K562 (cell line): ENCODE data around the gene C8A. TPM values are rescaled to one million over a fixed set of nuclear protein-coding genes. Genes with fewer than 3 reads are reported as not detected.

Experiments
- ATAC-seq: fragments of 200-7000 bp; cut with Tn5 transposase; 3 replicates; pipeline ENCODE4 v1.9.1; 2020; ENCODE audit warnings: moderate library complexity
- BruUV-seq: library from RNA; stranded (reverse); fragments of 400-500 nt; replicated peaks from 2 replicates; lab custom pipeline; 2021; lab: Mats Ljungman, UMichigan
- CTCF ChIA-PET: fragments of 300-600 bp; formaldehyde crosslinking; extraction: SDS; loops from one replicate; lab custom pipeline; 2021; ENCODE audit warnings: low intra/inter-chr PET ratio; lab: Yijun Ruan, JAX
- POLR2A ChIA-PET: fragments of 300-600, 350-650 bp; sonication (Branson Sonifier 250); formaldehyde crosslinking; extraction: SDS; loops from one replicate; lab custom pipeline; 2021; ENCODE audit warnings: antibody characterized with exemption, inconsistent platforms; lab: Yijun Ruan, JAX
- DNase-seq, 4 experiments: peaks; one replicate each; pipeline versions ENCODE4 v3.0.0 to v3.0.0-alpha.2; 2011 to 2018; ENCODE audit warnings: low spot score in 3 of 4, mixed read lengths in 3 of 4; ENCODE audit errors: extremely low read depth in 1 of 4
- FAIRE-seq: peaks from 2 replicates; lab custom pipeline; 2011; peaks lifted over from hg19 to GRCh38; lab: Jason Lieb, UNC
- H2AFZ ChIP-seq: 2 replicates; pipeline ENCODE4 v1.6.0; 2011; ENCODE audit warnings: low read depth, low read length, control low read depth, inconsistent platforms
- H3K27ac ChIP-seq: fragments of 200-600 bp; 3 replicates; pipeline ENCODE4 v1.8.0; 2011; ENCODE audit warnings: low read depth, mild to moderate bottlenecking, control low read depth, inconsistent platforms, low read length, moderate library complexity, mixed read lengths; ENCODE audit errors: extremely low read depth
- H3K27me3 ChIP-seq, 2 experiments: fragments of 300-600 bp in 1 of 2; 2 replicates in 1 of 2; 3 replicates in 1 of 2; pipeline versions ENCODE4 v1.6.0 to v1.8.0; 2011; ENCODE audit warnings: inconsistent platforms in 2 of 2, low read length in 2 of 2, mild to moderate bottlenecking in 1 of 2, mixed read lengths in 1 of 2, moderate library complexity in 1 of 2; ENCODE audit not compliant: control insufficient read depth in 2 of 2, insufficient read depth in 2 of 2
- H3K36me3 ChIP-seq: fragments of 300-600 bp; 3 replicates; pipeline ENCODE4 v1.8.0; 2011; ENCODE audit warnings: mild to moderate bottlenecking, low read length, inconsistent platforms; ENCODE audit not compliant: control insufficient read depth, insufficient read depth
- H3K4me1 ChIP-seq, 2 experiments: fragments of 200-600 bp in 1 of 2; replicated peaks in 1 of 2; 2 replicates in 1 of 2; 3 replicates in 1 of 2; pipeline versions ENCODE4 v1.5.1 to v1.8.0; 2011; ENCODE audit warnings: inconsistent platforms in 2 of 2, low read length in 2 of 2, mild to moderate bottlenecking in 1 of 2, mixed read lengths in 1 of 2, moderate library complexity in 1 of 2; ENCODE audit not compliant: control insufficient read depth in 2 of 2, insufficient read depth in 2 of 2
- H3K4me2 ChIP-seq: 2 replicates; pipeline ENCODE4 v1.6.1; 2011; ENCODE audit warnings: low read length, control low read depth, inconsistent platforms, mixed read lengths; ENCODE audit not compliant: insufficient read depth
- H3K4me3 ChIP-seq: fragments of 200-600 bp; sonication (generic), shearing (Covaris generic); 2 replicates; pipeline ENCODE4 v1.5.1; 2016; ENCODE audit warnings: control low read depth, inconsistent platforms
- H3K79me2 ChIP-seq: fragments of 200-600 bp; 3 replicates; pipeline ENCODE4 v1.8.0; 2011; ENCODE audit warnings: low read length, inconsistent platforms; ENCODE audit not compliant: control insufficient read depth, insufficient read depth
- H3K9ac ChIP-seq, 2 experiments: 2 replicates each; pipeline versions ENCODE4 v1.6.0 to v1.6.1; 2011; ENCODE audit warnings: low read depth in 2 of 2, low read length in 2 of 2, control low read depth in 1 of 2, inconsistent platforms in 1 of 2, mild to moderate bottlenecking in 1 of 2, mixed read lengths in 1 of 2; ENCODE audit not compliant: insufficient read depth in 1 of 2
- H3K9me1 ChIP-seq: one replicate; pipeline ENCODE4 v1.6.0; 2011; ENCODE audit warnings: inconsistent platforms, mild to moderate bottlenecking, low read length, moderate library complexity; ENCODE audit not compliant: control insufficient read depth, insufficient read depth
- H3K9me3 ChIP-seq: replicated peaks from 2 replicates; pipeline ENCODE4 v1.5.1; 2011; ENCODE audit warnings: low read depth, low read length, inconsistent platforms; ENCODE audit not compliant: control insufficient read depth, insufficient read depth
- H4K20me1 ChIP-seq: replicated peaks from 2 replicates; pipeline ENCODE4 v1.6.1; 2011; ENCODE audit warnings: low read length, inconsistent platforms, mixed read lengths; ENCODE audit not compliant: control insufficient read depth, insufficient read depth
- CC2D1A ChIP-seq: fragments of 450-650 bp; IDR thresholded peaks from 2 replicates; pipeline ENCODE4 v1.6.1; 2017; ENCODE audit warnings: mild to moderate bottlenecking
- ETV5 ChIP-seq: sonication (generic); formaldehyde crosslinking; IDR thresholded peaks from 2 replicates; pipeline ENCODE4 v1.4.0; 2020; ENCODE audit warnings: low read depth, mild to moderate bottlenecking, missing genetic modification reagents
- ILK ChIP-seq: fragments of 450-650 bp; IDR thresholded peaks from 2 replicates; pipeline ENCODE4 v1.6.1; 2016; ENCODE audit warnings: missing genetic modification characterization, low read depth, mild to moderate bottlenecking, missing compliant biosample characterization, moderate library complexity, borderline replicate concordance
- LARP7 ChIP-seq: fragments of 450-650 bp; IDR thresholded peaks from 2 replicates; pipeline ENCODE4 v1.6.1; 2016
- MEF2D ChIP-seq: conservative IDR thresholded peaks from 2 replicates; pipeline ENCODE4 v1.6.1; 2016; ENCODE audit warnings: low read depth, missing genetic modification characterization, missing compliant biosample characterization
- MTF1 ChIP-seq: fragments of 250-450 bp; sonication (Bioruptor Pico); IDR thresholded peaks from 2 replicates; pipeline ENCODE4 v1.9.0; 2021; ENCODE audit warnings: moderate library complexity, mild to moderate bottlenecking, inconsistent platforms, borderline replicate concordance
- NR2C2 ChIP-seq, 2 experiments: fragments of 200-800 bp in 1 of 2; sonication (Bioruptor generic) in 1 of 2; sonication (generic) in 1 of 2; formaldehyde crosslinking in 1 of 2; IDR thresholded peaks; 2 replicates each; pipeline versions ENCODE4 v1.6.1 to v1.8.0; 2016 to 2022; ENCODE audit warnings: mild to moderate bottlenecking in 1 of 2, missing compliant biosample characterization in 1 of 2, missing genetic modification characterization in 1 of 2, missing genetic modification reagents in 1 of 2
- POLR2AphosphoS2 ChIP-seq: IDR thresholded peaks from 2 replicates; pipeline ENCODE4 v1.6.1; 2012; ENCODE audit warnings: low read length, improper control_type of control experiment
- POLR3G ChIP-seq: IDR thresholded peaks from 2 replicates; pipeline ENCODE4 v1.6.1; 2011; ENCODE audit not compliant: insufficient read length, insufficient replicate concordance; ENCODE audit errors: extremely low read depth
- RB1 ChIP-seq: fragments of 450-650 bp; IDR thresholded peaks from 2 replicates; pipeline ENCODE4 v1.6.1; 2017; ENCODE audit warnings: low read depth, mild to moderate bottlenecking
- SAFB ChIP-seq: fragments of 200-400 bp; formaldehyde crosslinking; IDR thresholded peaks from 2 replicates; pipeline ENCODE4 v1.6.1; 2017; ENCODE audit warnings: low read depth, low read length, borderline replicate concordance
- YBX1 ChIP-seq: fragments of 450-650 bp; IDR thresholded peaks from 2 replicates; pipeline ENCODE4 v1.7.1; 2016; ENCODE audit warnings: mild to moderate bottlenecking
- WGBS: fragments of 100-300 bp; shearing (Covaris generic); methylation state at CpG from one replicate; pipeline ENCODE4 v1.1.6; 2016; ENCODE audit warnings: low coverage, mixed read lengths; ENCODE audit not compliant: insufficient coverage; ENCODE audit errors: missing lambda C conversion rate; 5-methylcytosine and 5-hydroxymethylcytosine counted together
- in situ Hi-C: fragments of 300-500 bp; cut with MboI; formaldehyde crosslinking; loops from 4 replicates; pipeline ENCODE4 v1.15.0; 2018; ENCODE audit warnings: inconsistent platforms, mixed read lengths
- intact Hi-C: fragments of 100-400 bp; cut with micrococcal nuclease; formaldehyde crosslinking; loops from 2 replicates; pipeline ENCODE4 v1.14.2; 2022
- polyA plus RNA-seq, 8 experiments: library from polyadenylated mRNA; depleted of rRNA in 4 of 8; stranded (reverse) in 5 of 8; unstranded in 3 of 8; fragments of >200 nt; fragmentation: Nextera tagmentation in 2 of 8; fragmentation: Illumina TruSeq in 1 of 8; extraction: Ambion mirVana in 2 of 8; extraction: Trizol in 1 of 8; gene quantifications; 2 replicates each; pipeline versions ENCODE4 v1.2.1 to v1.2.3, GENCODE V29; 2011 to 2014; ENCODE audit warnings: inconsistent platforms in 1 of 8, missing spikeins in 1 of 8
- total RNA-seq, 7 experiments: library from RNA; depleted of rRNA in 6 of 7; stranded (reverse); fragments of >200 nt in 6 of 7; fragmentation: Illumina TruSeq in 2 of 7; extraction: Trizol in 2 of 7; gene quantifications; 2 replicates each; pipeline versions ENCODE4 v1.2.1 to v1.2.3, GENCODE V29; 2011 to 2021; ENCODE audit warnings: low replicate concordance in 1 of 7
- TF ChIP-seq, protein P1 (sequence below): sonication (generic); formaldehyde crosslinking; IDR thresholded peaks from 2 replicates; pipeline ENCODE4 v1.8.1; 2023; ENCODE audit warnings: mild to moderate bottlenecking, missing genetic modification reagents
- TF ChIP-seq, protein P2 (sequence below): IDR thresholded peaks from 2 replicates; pipeline ENCODE4 v1.6.1; 2016; ENCODE audit warnings: missing genetic modification characterization, missing compliant biosample characterization
- TF ChIP-seq, protein P3 (sequence below): sonication (generic); formaldehyde crosslinking; IDR thresholded peaks from 2 replicates; pipeline ENCODE4 v1.8.0; 2023; ENCODE audit warnings: mild to moderate bottlenecking, missing genetic modification reagents

Gene C8A
- total and polyA plus RNA-seq, 9 of the 15 experiments (the other 6 are each of a cell fraction or from before 2014, with no cell fraction given): 0.09 TPM; not detected in 8

DNA sequence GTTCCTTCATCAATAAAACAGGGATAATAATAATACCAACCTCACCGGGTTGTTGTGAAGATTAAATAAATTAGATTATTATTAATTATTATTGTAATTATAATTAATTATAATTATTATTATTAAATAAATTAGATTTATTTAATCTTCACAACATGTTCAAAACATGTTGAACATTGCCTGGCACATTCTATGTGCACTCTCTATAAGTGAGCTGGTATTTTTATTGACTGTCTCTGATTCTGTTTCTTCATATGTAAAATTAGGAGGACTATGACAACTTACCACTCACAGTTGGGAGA is 112.1 kb downstream of the C8A start (continued):
- TF ChIP-seq, protein P1, sequence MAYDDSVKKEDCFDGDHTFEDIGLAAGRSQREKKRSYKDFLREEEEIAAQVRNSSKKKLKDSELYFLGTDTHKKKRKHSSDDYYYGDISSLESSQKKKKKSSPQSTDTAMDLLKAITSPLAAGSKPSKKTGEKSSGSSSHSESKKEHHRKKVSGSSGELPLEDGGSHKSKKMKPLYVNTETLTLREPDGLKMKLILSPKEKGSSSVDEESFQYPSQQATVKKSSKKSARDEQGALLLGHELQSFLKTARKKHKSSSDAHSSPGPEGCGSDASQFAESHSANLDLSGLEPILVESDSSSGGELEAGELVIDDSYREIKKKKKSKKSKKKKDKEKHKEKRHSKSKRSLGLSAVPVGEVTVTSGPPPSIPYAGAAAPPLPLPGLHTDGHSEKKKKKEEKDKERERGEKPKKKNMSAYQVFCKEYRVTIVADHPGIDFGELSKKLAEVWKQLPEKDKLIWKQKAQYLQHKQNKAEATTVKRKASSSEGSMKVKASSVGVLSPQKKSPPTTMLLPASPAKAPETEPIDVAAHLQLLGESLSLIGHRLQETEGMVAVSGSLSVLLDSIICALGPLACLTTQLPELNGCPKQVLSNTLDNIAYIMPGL (CRISPR knock-in tag): no peak
- TF ChIP-seq MTF1 (CRISPR knock-in tag): no peak

DNA sequence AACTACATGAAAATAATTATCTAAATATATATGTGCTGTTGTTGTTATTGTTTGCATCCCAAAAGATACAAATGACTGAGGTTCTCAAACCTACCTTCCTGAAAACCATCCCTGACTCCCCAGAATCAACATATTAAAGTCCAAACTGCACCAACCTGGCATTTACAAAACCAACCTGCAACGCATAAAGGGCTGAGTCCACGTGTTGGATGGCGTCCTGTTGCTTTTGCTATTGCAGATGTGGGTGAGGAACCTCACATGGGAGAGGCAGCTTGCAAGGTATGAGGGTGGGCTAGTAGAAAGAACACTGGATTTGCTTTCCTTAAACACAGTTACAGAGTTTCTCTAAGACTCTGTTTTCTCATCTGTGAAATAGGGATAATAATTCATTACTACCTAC is 112.8 kb downstream of the C8A start:
- Histone ChIP-seq H3K4me1 (no peaks in the 10 kb centered on the region), H3K9me1 (no peaks in the 10 kb centered on the region), H3K4me3 (no peak overlapping the region), H2AFZ (no peak overlapping the region), H3K27ac (no peak overlapping the region), H3K79me2 (no peaks in the 10 kb centered on the region), H3K9ac (no peak overlapping the region), H4K20me1 (no peaks in the 10 kb centered on the region), H3K9me3 (no peaks in the 10 kb centered on the region), H3K4me2 (no peak overlapping the region), H3K36me3 (no peaks in the 10 kb centered on the region), H3K27me3 (0 out of 5 replicates have a peak, but pooled peaks cover 0 to 3% of the 10 kb centered on the region in 2 experiments)
- ChIA-PET POLR2A (interaction anchor here (0.6 to 0.7 kb wide), 2 partner anchors 10 to 32 kb away, joined by 3 to 5 read pairs; no protein-coding TSS in a partner anchor), CTCF (interaction anchor here (2.2 kb wide), 1 partner anchor 136 kb away, joined by 26 read pairs; no protein-coding TSS in a partner anchor)
- 0% methylated on average over 3 of the region's 3 CpGs for WGBS
- ATAC-seq (no peak), FAIRE-seq (no peak), DNase-seq (no peak)
- in situ Hi-C loops (loop anchor here (10.0 kb wide), 1 partner anchor 143 kb away; no protein-coding TSS in a partner anchor), intact Hi-C loops (no loop called here)
- BruUV-seq: no TSS peak
- TF ChIP-seq YBX1: no peak
- no peak for TF ChIP-seq MEF2D (tag)
- no peak for TF ChIP-seq RB1
- TF ChIP-seq ETV5 (CRISPR knock-in tag): no peak
- no peak for TF ChIP-seq CC2D1A
- no peak for TF ChIP-seq LARP7
- no peak for TF ChIP-seq ILK (tag)
- TF ChIP-seq, protein P2, sequence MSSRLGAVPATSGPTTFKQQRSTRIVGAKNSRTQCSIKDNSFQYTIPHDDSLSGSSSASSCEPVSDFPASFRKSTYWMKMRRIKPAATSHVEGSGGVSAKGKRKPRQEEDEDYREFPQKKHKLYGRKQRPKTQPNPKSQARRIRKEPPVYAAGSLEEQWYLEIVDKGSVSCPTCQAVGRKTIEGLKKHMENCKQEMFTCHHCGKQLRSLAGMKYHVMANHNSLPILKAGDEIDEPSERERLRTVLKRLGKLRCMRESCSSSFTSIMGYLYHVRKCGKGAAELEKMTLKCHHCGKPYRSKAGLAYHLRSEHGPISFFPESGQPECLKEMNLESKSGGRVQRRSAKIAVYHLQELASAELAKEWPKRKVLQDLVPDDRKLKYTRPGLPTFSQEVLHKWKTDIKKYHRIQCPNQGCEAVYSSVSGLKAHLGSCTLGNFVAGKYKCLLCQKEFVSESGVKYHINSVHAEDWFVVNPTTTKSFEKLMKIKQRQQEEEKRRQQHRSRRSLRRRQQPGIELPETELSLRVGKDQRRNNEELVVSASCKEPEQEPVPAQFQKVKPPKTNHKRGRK (tag): no peak
- no peak for TF ChIP-seq POLR2AphosphoS2
- TF ChIP-seq POLR3G: no peak
- TF ChIP-seq, protein P3, sequence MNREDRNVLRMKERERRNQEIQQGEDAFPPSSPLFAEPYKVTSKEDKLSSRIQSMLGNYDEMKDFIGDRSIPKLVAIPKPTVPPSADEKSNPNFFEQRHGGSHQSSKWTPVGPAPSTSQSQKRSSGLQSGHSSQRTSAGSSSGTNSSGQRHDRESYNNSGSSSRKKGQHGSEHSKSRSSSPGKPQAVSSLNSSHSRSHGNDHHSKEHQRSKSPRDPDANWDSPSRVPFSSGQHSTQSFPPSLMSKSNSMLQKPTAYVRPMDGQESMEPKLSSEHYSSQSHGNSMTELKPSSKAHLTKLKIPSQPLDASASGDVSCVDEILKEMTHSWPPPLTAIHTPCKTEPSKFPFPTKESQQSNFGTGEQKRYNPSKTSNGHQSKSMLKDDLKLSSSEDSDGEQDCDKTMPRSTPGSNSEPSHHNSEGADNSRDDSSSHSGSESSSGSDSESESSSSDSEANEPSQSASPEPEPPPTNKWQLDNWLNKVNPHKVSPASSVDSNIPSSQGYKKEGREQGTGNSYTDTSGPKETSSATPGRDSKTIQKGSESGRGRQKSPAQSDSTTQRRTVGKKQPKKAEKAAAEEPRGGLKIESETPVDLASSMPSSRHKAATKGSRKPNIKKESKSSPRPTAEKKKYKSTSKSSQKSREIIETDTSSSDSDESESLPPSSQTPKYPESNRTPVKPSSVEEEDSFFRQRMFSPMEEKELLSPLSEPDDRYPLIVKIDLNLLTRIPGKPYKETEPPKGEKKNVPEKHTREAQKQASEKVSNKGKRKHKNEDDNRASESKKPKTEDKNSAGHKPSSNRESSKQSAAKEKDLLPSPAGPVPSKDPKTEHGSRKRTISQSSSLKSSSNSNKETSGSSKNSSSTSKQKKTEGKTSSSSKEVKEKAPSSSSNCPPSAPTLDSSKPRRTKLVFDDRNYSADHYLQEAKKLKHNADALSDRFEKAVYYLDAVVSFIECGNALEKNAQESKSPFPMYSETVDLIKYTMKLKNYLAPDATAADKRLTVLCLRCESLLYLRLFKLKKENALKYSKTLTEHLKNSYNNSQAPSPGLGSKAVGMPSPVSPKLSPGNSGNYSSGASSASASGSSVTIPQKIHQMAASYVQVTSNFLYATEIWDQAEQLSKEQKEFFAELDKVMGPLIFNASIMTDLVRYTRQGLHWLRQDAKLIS: no peak
- TF ChIP-seq SAFB: no peak
- TF ChIP-seq NR2C2 (CRISPR knock-in tag; IDR thresholded peaks at IDR 0.05): no peak
- no peak for TF ChIP-seq NR2C2 (tag; IDR thresholded peaks at IDR 0.05)
